ENCODE results near the gene UCHL3.

The UCHL3 gene

GRCh38 chr13:75621147-75621546, 71.6 kb downstream of the UCHL3 start:
- no peak for DNase-seq (ENCODE audit: low read depth, low spot score)

- no peak for DNase-seq (ENCODE audit: low read depth, low spot score)
Observed at GRCh38 chr13:75628801-75629200, 79.2 kb downstream of the UCHL3 start.

- no peak for DNase-seq (ENCODE audit: low read depth, low spot score)
Observed at GRCh38 chr13:75633285-75633684, 83.7 kb downstream of the UCHL3 start.

- no peak for DNase-seq (ENCODE audit: low read depth, low spot score)
Observed at GRCh38 chr13:75635101-75635827, 85.7 kb downstream of the UCHL3 start.

- no peak for DNase-seq (ENCODE audit: low read depth, low spot score)
Observed at GRCh38 chr13:75635828-75636435, 86.3 kb downstream of the UCHL3 start, which contains the start of gene LMO7. Gene LMO7, plus strand, starts transcription at chr13:75636330. Its CDS starts 328 bp downstream, at chr13:75636658.

- DNase-seq (ENCODE audit: low read depth, low spot score), result no peak
Observed at GRCh38 chr13:75636436-75637180, 87.0 kb downstream of the UCHL3 start.

GRCh38 chr13:75637181-75637750, 87.7 kb downstream of the UCHL3 start:
- no peak for DNase-seq (ENCODE audit: low read depth, low spot score)

- DNase-seq (ENCODE audit: low read depth, low spot score), result no peak
Observed at GRCh38 chr13:75639454-75639853, 89.9 kb downstream of the UCHL3 start.

- no peak for DNase-seq (ENCODE audit: low read depth, low spot score)
Observed at GRCh38 chr13:75641026-75641425, 91.4 kb downstream of the UCHL3 start.

- no peak for DNase-seq (ENCODE audit: low read depth, low spot score)
Observed at GRCh38 chr13:75643182-75643581, 93.6 kb downstream of the UCHL3 start.

- no peak for DNase-seq (ENCODE audit: low read depth, low spot score)
Observed at GRCh38 chr13:75643693-75644092, 94.1 kb downstream of the UCHL3 start.

- no peak for DNase-seq (ENCODE audit: low read depth, low spot score)
Observed at GRCh38 chr13:75645141-75645540, 95.5 kb downstream of the UCHL3 start.

GRCh38 chr13:75647126-75647784, 97.7 kb downstream of the UCHL3 start:
- DNase-seq (ENCODE audit: low read depth, low spot score), result no peak

- DNase-seq (ENCODE audit: low read depth, low spot score), result no peak
Observed at GRCh38 chr13:75648446-75648845, 98.9 kb downstream of the UCHL3 start.

GRCh38 chr13:75651013-75651412, 101.4 kb downstream of the UCHL3 start:
- no peak for DNase-seq (ENCODE audit: low read depth, low spot score)

- DNase-seq (ENCODE audit: low read depth, low spot score), result no peak
Observed at GRCh38 chr13:75652726-75653125, 103.1 kb downstream of the UCHL3 start.
